ENCODE results near the gene DNAAF8.

Gene DNAAF8

GRCh38 chr16:4754865-4755264 lies 20.5 kb downstream of the DNAAF8 start:
- no peak for TF ChIP-seq CTCF (conservative IDR thresholded peaks at IDR 0.05; ENCODE audit: low read depth)
- no peak overlapping the region for H3K27ac ChIP-seq
- POLR2A ChIA-PET (ENCODE audit: low non-redundant PET) = no interaction called here
- DNase-seq (ENCODE audit: low spot score) = no peak
- CTCF ChIA-PET = no interaction called here

GRCh38 chr16:4755687-4756086 lies 21.4 kb downstream of the DNAAF8 start:
- no peak overlapping the region for H3K27ac ChIP-seq
- TF ChIP-seq CTCF (conservative IDR thresholded peaks at IDR 0.05; ENCODE audit: low read depth) = no peak
- no peak for DNase-seq (ENCODE audit: low spot score)
- ChIA-PET POLR2A (ENCODE audit: low non-redundant PET) (no interaction called here), CTCF (no interaction called here)

- POLR2A ChIA-PET (ENCODE audit: low non-redundant PET) = no interaction called here
- no peak overlapping the region for H3K27ac ChIP-seq
- CTCF ChIA-PET = interaction anchor here (1.0 kb wide), 1 partner anchor 40 kb away, joined by 3 read pairs; no protein-coding TSS in a partner anchor
- no peak for DNase-seq (ENCODE audit: low spot score)
- no peak for TF ChIP-seq CTCF (conservative IDR thresholded peaks at IDR 0.05; ENCODE audit: low read depth)
These were observed 26.0 kb downstream of the DNAAF8 start for GRCh38 chr16:4760221-4760910.

- peak overlapping the region; percentile 13; the same call in 1 of the 2 replicates for H3K27ac ChIP-seq
- POLR2A ChIA-PET (ENCODE audit: low non-redundant PET) = no interaction called here
- TF ChIP-seq CTCF (conservative IDR thresholded peaks at IDR 0.05; ENCODE audit: low read depth) = no peak
- CTCF ChIA-PET = no interaction called here
- DNase-seq (ENCODE audit: low spot score) = no peak
These were observed 27.9 kb downstream of the DNAAF8 start for GRCh38 chr16:4762205-4762604.

- no peak for DNase-seq (ENCODE audit: low spot score)
- CTCF ChIA-PET = no interaction called here
- H3K27ac ChIP-seq = no peak overlapping the region
- POLR2A ChIA-PET (ENCODE audit: low non-redundant PET) = interaction anchor here (0.7 kb wide), 1 partner anchor 313 kb away, joined by 3 read pairs; no protein-coding TSS in a partner anchor
- no peak for TF ChIP-seq CTCF (conservative IDR thresholded peaks at IDR 0.05; ENCODE audit: low read depth)
These were observed 29.5 kb downstream of the DNAAF8 start for GRCh38 chr16:4763791-4764190.

GRCh38 chr16:4765511-4766474 lies 31.5 kb downstream of the DNAAF8 start:
- DNase-seq (ENCODE audit: low spot score) = no peak
- ChIA-PET POLR2A (ENCODE audit: low non-redundant PET) (no interaction called here), CTCF (interaction anchor here (0.7 kb wide), 1 partner anchor 188 kb away, joined by 3 read pairs; no protein-coding TSS in a partner anchor)
- peak overlapping the region; percentile 85 for H3K27ac ChIP-seq
- no peak for TF ChIP-seq CTCF (conservative IDR thresholded peaks at IDR 0.05; ENCODE audit: low read depth)

Data from RWPE1 (cell line).